HG02610 (cell line): Measurements from ENCODE around the gene MICALL1.

Source experiments
- ATAC-seq: cut with Tn5 transposase; IDR thresholded peaks from one replicate; pipeline ENCODE4 v1.9.1; 2021; ENCODE audit warnings: mild to moderate bottlenecking, moderate library complexity; ENCODE audit not compliant: unreplicated experiment

The MICALL1 gene

DNA sequence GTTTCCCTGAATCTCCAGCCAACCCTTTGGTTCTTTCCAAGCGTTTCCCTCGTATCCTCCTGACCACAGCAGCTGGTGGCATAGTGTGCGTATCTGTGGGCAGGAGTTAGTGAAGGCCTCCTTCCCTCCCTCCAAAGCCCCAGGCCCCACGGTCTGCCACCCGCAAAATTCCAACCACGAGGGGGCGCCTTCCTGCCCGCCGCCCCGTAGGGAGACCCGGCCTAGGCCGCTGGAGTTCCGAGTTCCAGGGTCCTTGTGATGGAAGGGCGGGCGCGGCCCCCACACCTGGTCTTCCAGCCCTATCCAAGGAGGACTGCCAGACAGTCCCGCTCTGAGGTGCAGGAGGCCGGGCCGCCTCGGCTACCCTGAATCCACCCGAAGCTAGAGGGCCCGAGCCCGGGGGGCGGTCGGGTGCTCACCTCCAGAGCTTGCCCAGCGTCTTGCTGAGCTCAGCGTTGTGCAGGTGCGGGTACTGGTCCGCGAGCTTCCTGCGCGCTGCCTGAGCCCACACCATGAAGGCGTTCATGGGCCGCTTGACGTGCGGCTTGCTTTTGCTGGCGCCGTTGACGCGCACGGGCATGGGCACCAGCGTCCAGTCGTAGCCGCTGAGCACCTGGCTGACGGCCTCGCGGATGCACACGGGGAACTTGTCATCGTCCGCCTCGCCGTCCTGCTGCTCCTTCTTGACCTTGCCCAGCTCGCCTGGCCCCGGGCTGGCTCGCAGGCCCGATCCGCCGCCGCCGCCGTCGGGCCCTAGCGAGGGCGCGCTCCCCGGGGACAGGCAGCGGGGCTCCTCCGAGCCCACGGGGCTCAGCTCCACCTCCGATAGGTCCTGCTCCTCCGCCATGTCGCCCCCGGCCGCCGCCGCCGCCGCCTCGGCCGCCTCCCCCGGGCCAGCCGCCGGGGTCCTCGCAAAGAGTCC, 77.1 kb downstream of the MICALL1 start:
- ATAC-seq: no peak

DNA sequence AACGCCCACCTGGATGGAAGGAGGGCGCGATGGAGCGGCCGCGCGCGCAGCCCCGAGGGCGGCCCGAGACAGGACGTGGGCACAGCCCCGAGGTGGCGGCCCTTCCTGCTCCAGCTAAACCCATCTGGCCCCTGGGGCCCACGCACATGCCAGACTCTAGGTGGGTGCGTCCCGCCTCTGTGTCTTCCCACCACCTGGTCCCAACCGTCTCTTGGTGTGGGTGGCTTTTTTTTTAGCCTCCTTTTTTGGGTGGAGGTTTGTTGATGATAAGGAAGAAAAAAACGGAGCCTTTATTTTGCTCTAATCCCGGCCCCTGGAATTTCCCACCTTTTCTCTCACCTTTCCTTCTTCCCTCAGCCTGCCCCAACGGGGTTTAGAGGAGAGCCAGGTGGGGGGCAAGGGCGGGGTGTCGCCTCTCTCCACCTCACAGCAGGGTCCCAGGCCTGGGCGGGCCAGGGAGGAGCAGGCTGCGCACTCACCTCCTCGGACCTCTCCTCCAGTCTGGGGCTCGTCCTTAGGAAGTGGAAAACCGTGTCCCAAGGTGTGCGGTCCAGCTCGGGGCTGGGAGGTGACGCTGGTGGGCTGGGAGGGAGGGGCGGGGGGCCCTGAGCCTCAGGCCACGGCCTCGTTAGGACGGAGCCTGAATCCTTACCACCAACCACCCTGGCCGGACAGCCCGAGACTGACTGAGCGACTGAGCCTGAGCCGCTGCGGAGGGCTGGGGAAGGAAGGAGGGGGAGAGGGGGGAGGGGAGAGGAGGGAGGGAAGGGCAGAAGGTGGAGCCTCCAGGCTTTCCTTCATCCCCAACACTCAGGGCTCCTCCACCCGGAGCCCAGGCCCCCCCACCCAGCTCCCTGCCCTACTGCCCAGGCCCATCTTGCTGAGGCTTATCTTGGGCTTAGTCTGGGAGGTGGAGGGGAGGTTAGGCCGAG, 78.0 kb downstream of the MICALL1 start, which contains the start of gene SOX10:
SOX10 (minus strand) TSS at position 696 of the 932 bp plus-strand sequence. CDS start 771 bp downstream, outside the sequence.
- no peak for ATAC-seq

- ATAC-seq: no peak
Measured at GRCh38 chr22:37985050-37985585, 79.0 kb downstream of the MICALL1 start.

GRCh38 chr22:37985751-37986281, 79.7 kb downstream of the MICALL1 start:
- ATAC-seq: no peak

DNA sequence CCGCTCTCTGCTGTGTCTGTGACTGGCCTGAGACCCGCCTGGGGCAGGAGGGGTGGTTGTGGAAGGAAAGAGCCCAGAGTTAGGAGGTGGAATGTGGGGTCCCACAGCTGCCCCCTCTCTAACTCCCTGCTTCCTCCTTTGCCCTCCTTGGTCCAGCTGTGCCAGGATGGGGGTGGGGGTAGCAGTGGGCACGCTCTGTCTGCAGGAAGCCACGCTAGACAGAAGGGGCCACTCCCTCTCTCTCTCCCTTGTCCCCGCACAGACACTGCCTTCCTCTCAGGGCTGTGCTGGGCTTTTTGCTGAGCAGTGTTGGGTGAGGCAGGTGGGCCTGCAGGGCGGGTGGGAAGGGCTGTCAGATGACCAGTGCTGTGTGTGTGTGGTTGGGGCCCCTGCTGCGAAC, 80.3 kb downstream of the MICALL1 start:
- ATAC-seq: no peak

GRCh38 chr22:37989146-37990045, 83.3 kb downstream of the MICALL1 start:
- no peak for ATAC-seq

DNA sequence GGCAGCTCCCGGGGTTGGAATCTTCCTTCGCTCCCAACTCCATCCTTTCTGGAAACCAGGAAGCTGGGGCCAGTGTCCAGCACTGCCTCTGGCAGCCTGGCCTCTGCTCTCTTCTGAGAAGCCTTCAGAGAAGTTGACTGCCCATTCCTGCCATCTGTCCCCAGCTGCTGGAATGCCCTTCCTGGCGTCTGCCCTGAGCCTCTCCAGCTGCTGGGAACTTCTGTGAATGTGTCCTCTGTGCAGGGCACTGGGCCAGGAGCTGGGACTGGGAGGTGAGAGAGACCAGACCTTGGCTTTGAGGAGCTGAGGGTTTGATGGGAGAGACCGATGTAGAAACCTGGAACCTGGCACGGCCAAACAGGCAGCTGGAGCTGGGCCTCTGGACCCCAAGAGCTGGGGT, 84.2 kb downstream of the MICALL1 start:
- no peak for ATAC-seq

GRCh38 chr22:37990862-37991261, 84.8 kb downstream of the MICALL1 start:
- no peak for ATAC-seq

DNA sequence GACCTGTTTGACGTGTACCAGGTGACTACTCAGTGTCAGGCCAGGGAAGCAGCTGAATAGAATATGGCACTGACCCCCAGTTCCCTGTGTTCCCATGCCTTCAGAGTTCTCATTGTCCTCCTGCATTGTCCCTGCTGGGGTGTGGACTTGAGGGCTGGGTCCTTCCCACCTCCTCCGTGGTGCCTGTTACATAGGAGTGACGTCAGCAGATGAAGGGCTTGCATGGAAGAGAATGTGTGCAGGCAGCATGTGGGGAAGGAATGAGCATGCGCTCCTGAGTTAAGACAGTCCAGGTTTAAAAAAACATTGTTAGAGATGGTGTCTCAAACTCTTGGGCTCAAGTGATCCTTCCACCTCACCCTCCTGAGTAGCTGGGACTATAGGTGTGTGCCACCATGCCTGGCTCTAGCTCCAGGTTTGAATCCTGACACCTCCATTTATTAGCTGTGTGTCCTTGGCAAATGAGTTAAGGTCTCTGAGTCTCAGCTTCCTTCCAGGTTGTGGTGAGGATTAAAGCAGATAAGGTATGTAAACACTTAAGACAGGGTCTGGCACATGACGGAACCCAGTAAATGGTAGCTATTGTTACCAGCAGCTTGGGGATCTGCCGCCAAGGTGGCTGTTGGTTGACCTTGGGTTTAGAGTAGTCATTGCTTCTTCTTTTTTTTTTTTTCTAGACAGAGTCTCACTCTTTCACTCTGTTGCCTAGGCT, 85.8 kb downstream of the MICALL1 start:
- ATAC-seq: no peak
